HCT116 (cell line): Measurements from ENCODE around the gene RAD21L1. TPM values are rescaled to one million over a fixed set of nuclear protein-coding genes. Genes with fewer than 3 reads are reported as not detected.

Source experiments
- ATAC-seq: fragments of 200-7000 bp; cut with Tn5 transposase; 2 replicates; pipeline ENCODE4 v1.9.1; 2020; ENCODE audit warnings: mild to moderate bottlenecking, moderate library complexity
- BruUV-seq: library from RNA; stranded (reverse); fragments of 400-500 nt; replicated peaks from 2 replicates; lab custom pipeline; 2021; lab: Mats Ljungman, UMichigan
- CTCF ChIA-PET: fragments of 300-600 bp; sonication (Branson Sonifier 250); formaldehyde crosslinking; loops from one replicate; lab custom pipeline; 2021; ENCODE audit warnings: antibody characterized with exemption; lab: Charles Lee
- POLR2A ChIA-PET: fragments of 300-600, 350-600 bp; sonication (Branson Sonifier 250); formaldehyde crosslinking; loops from one replicate; lab custom pipeline; 2021; ENCODE audit warnings: antibody characterized with exemption; lab: Charles Lee
- RAD21 ChIA-PET, 2 experiments: fragments of 300-600 bp; sonication (Branson Sonifier 250); formaldehyde crosslinking; loops; one replicate each; lab custom pipeline; 2023; ENCODE audit warnings: low total read pairs in 2 of 2; ENCODE audit not compliant: uncharacterized antibody in 2 of 2, unreplicated experiment in 2 of 2, low non-redundant PET in 1 of 2; lab: Charles Lee
- DNase-seq: peaks from one replicate; pipeline ENCODE4 v3.0.0-alpha.2; 2010; ENCODE audit warnings: low read depth, low spot score
- H2AFZ ChIP-seq: fragments of 200-600 bp; shearing (Covaris generic), sonication (generic); 2 replicates; pipeline ENCODE4 v1.6.1; 2017; ENCODE audit warnings: low read depth, mixed run types, mixed read lengths, antibody characterized with exemption, low read length; ENCODE audit not compliant: poor library complexity, severe bottlenecking
- H3K27ac ChIP-seq: 2 replicates; pipeline ENCODE4 v1.5.1; 2012; ENCODE audit warnings: low read depth, low read length
- H3K27me3 ChIP-seq: fragments of 200-600 bp; sonication (generic); 2 replicates; pipeline ENCODE4 v1.6.1; 2016; ENCODE audit warnings: mixed run types, low read length, mixed read lengths; ENCODE audit not compliant: insufficient read depth
- H3K36me3 ChIP-seq, 2 experiments: fragments of 200-500 bp in 1 of 2; fragments of 200-600 bp in 1 of 2; sonication (Bioruptor generic) in 1 of 2; sonication (generic) in 1 of 2; 2 replicates each; pipeline versions ENCODE4 v1.5.1 to v1.6.1; 2014 to 2016; ENCODE audit warnings: low read length in 2 of 2, inconsistent platforms in 1 of 2, mixed read lengths in 1 of 2, mixed run types in 1 of 2; ENCODE audit not compliant: insufficient read depth in 2 of 2, control insufficient read depth in 1 of 2
- H3K4me1 ChIP-seq, 2 experiments: fragments of 200-600 bp in 1 of 2; sonication (generic) in 1 of 2; 2 replicates each; pipeline versions ENCODE4 v1.5.1 to v1.6.1; 2012 to 2017; ENCODE audit warnings: low read length in 2 of 2, inconsistent platforms in 1 of 2, mild to moderate bottlenecking in 1 of 2, mixed read lengths in 1 of 2, mixed run types in 1 of 2, moderate library complexity in 1 of 2; ENCODE audit not compliant: insufficient read depth in 2 of 2, control insufficient read depth in 1 of 2
- H3K4me2 ChIP-seq: fragments of 200-600 bp; sonication (generic); 2 replicates; pipeline ENCODE4 v1.6.1; 2017; ENCODE audit warnings: mixed run types, low read length, mixed read lengths
- H3K4me3 ChIP-seq, 2 experiments: fragments of 200-600 bp in 1 of 2; sonication (generic) in 1 of 2; replicated peaks in 1 of 2; 2 replicates each; pipeline ENCODE4 v1.5.1; 2011 to 2016; ENCODE audit warnings: low read length in 2 of 2, control low read depth in 1 of 2, low read depth in 1 of 2, mild to moderate bottlenecking in 1 of 2, mixed read lengths in 1 of 2, mixed run types in 1 of 2
- H3K79me2 ChIP-seq: fragments of 200-600 bp; sonication (generic); 2 replicates; pipeline ENCODE4 v1.6.1; 2017; ENCODE audit warnings: mild to moderate bottlenecking, mixed run types, low read length, moderate library complexity, mixed read lengths; ENCODE audit not compliant: insufficient read depth
- H3K9ac ChIP-seq: fragments of 200-600 bp; sonication (generic); 2 replicates; pipeline ENCODE4 v1.6.1; 2016; ENCODE audit warnings: low read length, mixed read lengths
- H3K9me2 ChIP-seq: fragments of 200-600 bp; sonication (generic), shearing (Covaris generic); 2 replicates; pipeline ENCODE4 v1.6.1; 2017; ENCODE audit warnings: mixed run types, mild to moderate bottlenecking, moderate library complexity; ENCODE audit not compliant: insufficient read depth
- H3K9me3 ChIP-seq, 2 experiments: fragments of 200-500 bp in 1 of 2; fragments of 200-600 bp in 1 of 2; sonication (Bioruptor generic) in 1 of 2; sonication (generic) in 1 of 2; 2 replicates each; pipeline ENCODE4 v1.6.1; 2014 to 2017; ENCODE audit warnings: low read length in 2 of 2, mixed read lengths in 2 of 2, inconsistent platforms in 1 of 2, low read depth in 1 of 2, mild to moderate bottlenecking in 1 of 2, mixed run types in 1 of 2, moderate library complexity in 1 of 2; ENCODE audit not compliant: control insufficient read depth in 1 of 2, insufficient read depth in 1 of 2
- H4K20me1 ChIP-seq: fragments of 200-600 bp; sonication (generic), shearing (Covaris generic); 2 replicates; pipeline ENCODE4 v1.6.1; 2017; ENCODE audit warnings: mixed run types, mild to moderate bottlenecking, moderate library complexity; ENCODE audit not compliant: insufficient read depth
- CBX3 ChIP-seq: IDR thresholded peaks from 2 replicates; pipeline ENCODE4 v1.6.1; 2012; ENCODE audit warnings: low read depth
- CEBPB ChIP-seq: IDR thresholded peaks from 2 replicates; pipeline ENCODE4 v1.6.1; 2012; ENCODE audit warnings: low read depth
- EGR1 ChIP-seq: IDR thresholded peaks from 2 replicates; pipeline ENCODE4 v1.6.1; 2012; ENCODE audit warnings: low read depth
- ELF1 ChIP-seq: IDR thresholded peaks from 2 replicates; pipeline ENCODE4 v1.6.1; 2012; ENCODE audit warnings: low read depth, borderline replicate concordance
- EZH2 ChIP-seq: fragments of 200-600 bp; sonication (generic); IDR thresholded peaks from 2 replicates; pipeline ENCODE4 v1.6.1; 2017; ENCODE audit warnings: antibody characterized with exemption, mixed run types
- EZH2phosphoT487 ChIP-seq: fragments of 200-600 bp; IDR thresholded peaks from 2 replicates; pipeline ENCODE4 v1.6.1; 2018; ENCODE audit warnings: antibody characterized with exemption, borderline replicate concordance
- JUND ChIP-seq: IDR thresholded peaks from 2 replicates; pipeline ENCODE4 v1.6.1; 2012
- POLR2A ChIP-seq: IDR thresholded peaks from 2 replicates; pipeline ENCODE4 v1.7.0; 2011; ENCODE audit warnings: borderline replicate concordance; ENCODE audit not compliant: insufficient read depth, insufficient read length; ENCODE audit errors: extremely low read depth
- POLR2AphosphoS5 ChIP-seq: IDR thresholded peaks from 2 replicates; pipeline ENCODE4 v1.6.1; 2011; ENCODE audit warnings: mild to moderate bottlenecking, low read depth, low read length, moderate library complexity
- RAD21 ChIP-seq: IDR thresholded peaks from 2 replicates; pipeline ENCODE4 v1.6.1; 2012; ENCODE audit warnings: low read depth, mild to moderate bottlenecking
- SIN3A ChIP-seq: IDR thresholded peaks from 2 replicates; pipeline ENCODE4 v1.6.1; 2012; ENCODE audit warnings: low read depth
- SP1 ChIP-seq: IDR thresholded peaks from 2 replicates; pipeline ENCODE4 v1.6.1; 2012; ENCODE audit warnings: low read depth
- SRF ChIP-seq: IDR thresholded peaks from 2 replicates; pipeline ENCODE4 v1.6.1; 2012; ENCODE audit warnings: low read depth
- TCF7L2 ChIP-seq: IDR thresholded peaks from 2 replicates; pipeline ENCODE4 v1.7.0; 2011; ENCODE audit warnings: borderline replicate concordance, inconsistent platforms; ENCODE audit not compliant: insufficient read depth, insufficient read length; ENCODE audit errors: extremely low read depth
- YY1 ChIP-seq: IDR thresholded peaks from 2 replicates; pipeline ENCODE4 v1.6.1; 2011; ENCODE audit warnings: low read length, low read depth, moderate library complexity, mild to moderate bottlenecking; ENCODE audit not compliant: insufficient replicate concordance; ENCODE audit errors: extremely low read depth
- ZNF274 ChIP-seq: fragments of 200-500 bp; sonication (Bioruptor generic); IDR thresholded peaks from 2 replicates; pipeline ENCODE4 v1.6.1; 2014; ENCODE audit warnings: mild to moderate bottlenecking, low read depth, low read length, inconsistent platforms
- intact Hi-C: fragments of 100-400 bp; cut with micrococcal nuclease; formaldehyde crosslinking; loops from 2 replicates; pipeline ENCODE4 v1.10.0; 2022
- total RNA-seq: library from RNA; stranded (reverse); gene quantifications from one replicate; pipeline ENCODE4 v1.2.1, GENCODE V29; 2021; ENCODE audit not compliant: unreplicated experiment
- TF ChIP-seq, protein P1 (sequence below): IDR thresholded peaks from 2 replicates; pipeline ENCODE4 v1.6.1; 2012; ENCODE audit warnings: low read depth
- TF ChIP-seq, protein P2 (sequence below), 3 experiments: fragments of 200-600 bp in 1 of 3; sonication (generic) in 1 of 3; IDR thresholded peaks in 2 of 3; conservative IDR thresholded peaks in 1 of 3; 2 replicates each; pipeline ENCODE4 v1.5.1; 2012 to 2017; ENCODE audit warnings: low read depth in 2 of 3, low read length in 2 of 3, antibody characterized with exemption in 1 of 3, borderline replicate concordance in 1 of 3, control low read depth in 1 of 3, mild to moderate bottlenecking in 1 of 3, mixed read lengths in 1 of 3, mixed run types in 1 of 3, moderate library complexity in 1 of 3; ENCODE audit not compliant: insufficient read depth in 1 of 3
- TF ChIP-seq, protein P3 (sequence below): IDR thresholded peaks from 2 replicates; pipeline ENCODE4 v1.6.1; 2011; ENCODE audit warnings: mild to moderate bottlenecking, low read length, moderate library complexity; ENCODE audit not compliant: insufficient replicate concordance; ENCODE audit errors: extremely low read depth
- TF ChIP-seq, protein P4 (sequence below): IDR thresholded peaks from 2 replicates; pipeline ENCODE4 v1.6.1; 2012

RAD21L1 gene
- total RNA-seq, 1 experiment from 2014 or later: 0.17 TPM

DNA sequence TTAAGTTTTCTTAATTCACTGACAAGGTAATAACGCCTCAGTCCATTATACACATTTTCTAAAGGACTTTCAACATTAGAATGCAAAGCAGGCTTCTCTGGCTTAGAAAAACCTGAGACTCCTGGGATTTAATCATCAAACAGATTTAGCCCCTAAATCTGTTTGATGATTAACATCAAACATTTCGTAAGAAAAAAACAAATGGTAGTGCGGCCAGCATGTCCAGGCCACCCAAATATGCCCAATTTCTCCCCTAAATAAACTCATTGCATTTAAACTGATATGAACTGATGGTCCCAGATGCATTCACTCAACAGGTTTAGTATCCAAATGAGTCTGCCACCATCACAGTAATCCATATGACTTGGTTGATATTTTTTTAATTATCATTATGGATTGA is 47.2 kb upstream of the RAD21L1 start:
- Histone ChIP-seq H2AFZ (no peak overlapping the region), H4K20me1 (no peaks in the 10 kb centered on the region), H3K4me2 (no peak overlapping the region), H3K9ac (no peak overlapping the region), H3K27me3 (no peaks in the 10 kb centered on the region)
- ATAC-seq: no peak
- no TSS peak for BruUV-seq
- ChIA-PET CTCF (no interaction called here), RAD21 (no interaction called here)
- intact Hi-C loops: no loop called here
- TF ChIP-seq SRF (no peak), RAD21 (no peak), EGR1 (no peak), SIN3A (no peak), ZNF274 (no peak), JUND (no peak), POLR2A (no peak), EZH2 (no peak), ELF1 (no peak), CEBPB (no peak), EZH2phosphoT487 (no peak), POLR2AphosphoS5 (no peak), YY1 (no peak), SP1 (no peak), TCF7L2 (no peak), CBX3 (no peak)
- TF ChIP-seq, protein P1, sequence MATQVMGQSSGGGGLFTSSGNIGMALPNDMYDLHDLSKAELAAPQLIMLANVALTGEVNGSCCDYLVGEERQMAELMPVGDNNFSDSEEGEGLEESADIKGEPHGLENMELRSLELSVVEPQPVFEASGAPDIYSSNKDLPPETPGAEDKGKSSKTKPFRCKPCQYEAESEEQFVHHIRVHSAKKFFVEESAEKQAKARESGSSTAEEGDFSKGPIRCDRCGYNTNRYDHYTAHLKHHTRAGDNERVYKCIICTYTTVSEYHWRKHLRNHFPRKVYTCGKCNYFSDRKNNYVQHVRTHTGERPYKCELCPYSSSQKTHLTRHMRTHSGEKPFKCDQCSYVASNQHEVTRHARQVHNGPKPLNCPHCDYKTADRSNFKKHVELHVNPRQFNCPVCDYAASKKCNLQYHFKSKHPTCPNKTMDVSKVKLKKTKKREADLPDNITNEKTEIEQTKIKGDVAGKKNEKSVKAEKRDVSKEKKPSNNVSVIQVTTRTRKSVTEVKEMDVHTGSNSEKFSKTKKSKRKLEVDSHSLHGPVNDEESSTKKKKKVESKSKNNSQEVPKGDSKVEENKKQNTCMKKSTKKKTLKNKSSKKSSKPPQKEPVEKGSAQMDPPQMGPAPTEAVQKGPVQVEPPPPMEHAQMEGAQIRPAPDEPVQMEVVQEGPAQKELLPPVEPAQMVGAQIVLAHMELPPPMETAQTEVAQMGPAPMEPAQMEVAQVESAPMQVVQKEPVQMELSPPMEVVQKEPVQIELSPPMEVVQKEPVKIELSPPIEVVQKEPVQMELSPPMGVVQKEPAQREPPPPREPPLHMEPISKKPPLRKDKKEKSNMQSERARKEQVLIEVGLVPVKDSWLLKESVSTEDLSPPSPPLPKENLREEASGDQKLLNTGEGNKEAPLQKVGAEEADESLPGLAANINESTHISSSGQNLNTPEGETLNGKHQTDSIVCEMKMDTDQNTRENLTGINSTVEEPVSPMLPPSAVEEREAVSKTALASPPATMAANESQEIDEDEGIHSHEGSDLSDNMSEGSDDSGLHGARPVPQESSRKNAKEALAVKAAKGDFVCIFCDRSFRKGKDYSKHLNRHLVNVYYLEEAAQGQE: no peak
- TF ChIP-seq, protein P2, sequence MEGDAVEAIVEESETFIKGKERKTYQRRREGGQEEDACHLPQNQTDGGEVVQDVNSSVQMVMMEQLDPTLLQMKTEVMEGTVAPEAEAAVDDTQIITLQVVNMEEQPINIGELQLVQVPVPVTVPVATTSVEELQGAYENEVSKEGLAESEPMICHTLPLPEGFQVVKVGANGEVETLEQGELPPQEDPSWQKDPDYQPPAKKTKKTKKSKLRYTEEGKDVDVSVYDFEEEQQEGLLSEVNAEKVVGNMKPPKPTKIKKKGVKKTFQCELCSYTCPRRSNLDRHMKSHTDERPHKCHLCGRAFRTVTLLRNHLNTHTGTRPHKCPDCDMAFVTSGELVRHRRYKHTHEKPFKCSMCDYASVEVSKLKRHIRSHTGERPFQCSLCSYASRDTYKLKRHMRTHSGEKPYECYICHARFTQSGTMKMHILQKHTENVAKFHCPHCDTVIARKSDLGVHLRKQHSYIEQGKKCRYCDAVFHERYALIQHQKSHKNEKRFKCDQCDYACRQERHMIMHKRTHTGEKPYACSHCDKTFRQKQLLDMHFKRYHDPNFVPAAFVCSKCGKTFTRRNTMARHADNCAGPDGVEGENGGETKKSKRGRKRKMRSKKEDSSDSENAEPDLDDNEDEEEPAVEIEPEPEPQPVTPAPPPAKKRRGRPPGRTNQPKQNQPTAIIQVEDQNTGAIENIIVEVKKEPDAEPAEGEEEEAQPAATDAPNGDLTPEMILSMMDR (IDR thresholded peaks at IDR 0.05 in 2 of 3, conservative IDR thresholded peaks at IDR 0.05 in 1 of 3; ENCODE audit: borderline replicate concordance in 1 of 3, insufficient read depth in 1 of 3, low read depth in 2 of 3, low read length in 2 of 3): no peak
- TF ChIP-seq, protein P3, sequence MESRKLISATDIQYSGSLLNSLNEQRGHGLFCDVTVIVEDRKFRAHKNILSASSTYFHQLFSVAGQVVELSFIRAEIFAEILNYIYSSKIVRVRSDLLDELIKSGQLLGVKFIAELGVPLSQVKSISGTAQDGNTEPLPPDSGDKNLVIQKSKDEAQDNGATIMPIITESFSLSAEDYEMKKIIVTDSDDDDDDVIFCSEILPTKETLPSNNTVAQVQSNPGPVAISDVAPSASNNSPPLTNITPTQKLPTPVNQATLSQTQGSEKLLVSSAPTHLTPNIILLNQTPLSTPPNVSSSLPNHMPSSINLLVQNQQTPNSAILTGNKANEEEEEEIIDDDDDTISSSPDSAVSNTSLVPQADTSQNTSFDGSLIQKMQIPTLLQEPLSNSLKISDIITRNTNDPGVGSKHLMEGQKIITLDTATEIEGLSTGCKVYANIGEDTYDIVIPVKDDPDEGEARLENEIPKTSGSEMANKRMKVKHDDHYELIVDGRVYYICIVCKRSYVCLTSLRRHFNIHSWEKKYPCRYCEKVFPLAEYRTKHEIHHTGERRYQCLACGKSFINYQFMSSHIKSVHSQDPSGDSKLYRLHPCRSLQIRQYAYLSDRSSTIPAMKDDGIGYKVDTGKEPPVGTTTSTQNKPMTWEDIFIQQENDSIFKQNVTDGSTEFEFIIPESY: no peak
- TF ChIP-seq, protein P4, sequence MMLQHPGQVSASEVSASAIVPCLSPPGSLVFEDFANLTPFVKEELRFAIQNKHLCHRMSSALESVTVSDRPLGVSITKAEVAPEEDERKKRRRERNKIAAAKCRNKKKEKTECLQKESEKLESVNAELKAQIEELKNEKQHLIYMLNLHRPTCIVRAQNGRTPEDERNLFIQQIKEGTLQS: no peak
- TF ChIP-seq, all 23 proteins: peak for 0
- no peaks in the 10 kb centered on the region for H3K4me1 ChIP-seq
- no peak overlapping the region for H3K4me3 ChIP-seq
- POLR2A ChIA-PET: no interaction called here
- H3K9me2 ChIP-seq: no peaks in the 10 kb centered on the region
- H3K27ac ChIP-seq: no peak overlapping the region
- DNase-seq: no peak
- no peaks in the 10 kb centered on the region for H3K79me2 ChIP-seq
- no peaks in the 10 kb centered on the region for H3K36me3 ChIP-seq
- no peaks in the 10 kb centered on the region for H3K9me3 ChIP-seq
